Liver (tissue), 9 donors: ENCODE results near the gene TNIP1. TPM values are rescaled to one million over a fixed set of nuclear protein-coding genes. Genes with fewer than 3 reads are reported as not detected.

ENCODE experiments used
- DNase-seq: peaks from one replicate; pipeline ENCODE4 v3.0.0-alpha.2; 2017; ENCODE audit warnings: low spot score
- H3K27ac ChIP-seq, 2 donors: one replicate each; pipeline ENCODE4 v1.7.0; 2013; ENCODE audit warnings: inconsistent platforms in 2 of 2, low read length in 2 of 2, control low read depth in 1 of 2, low read depth in 1 of 2, mild to moderate bottlenecking in 1 of 2
- H3K27me3 ChIP-seq, 4 donors: one replicate each; pipeline versions ENCODE4 v1.6.1 to v1.7.0; 2013; ENCODE audit warnings: low read length in 3 of 4, inconsistent platforms in 1 of 4, mild to moderate bottlenecking in 1 of 4, moderate library complexity in 1 of 4; ENCODE audit not compliant: control insufficient read depth in 4 of 4, insufficient read depth in 4 of 4
- H3K36me3 ChIP-seq, 4 donors: one replicate each; pipeline versions ENCODE4 v1.6.1 to v1.7.0; 2013; ENCODE audit warnings: low read length in 3 of 4, mild to moderate bottlenecking in 3 of 4, low read depth in 1 of 4, moderate library complexity in 1 of 4; ENCODE audit not compliant: control insufficient read depth in 4 of 4, insufficient read depth in 3 of 4
- H3K4me1 ChIP-seq, 4 donors: one replicate each; pipeline versions ENCODE4 v1.6.1 to v1.7.0; 2013; ENCODE audit warnings: low read length in 3 of 4, mild to moderate bottlenecking in 3 of 4, moderate library complexity in 1 of 4; ENCODE audit not compliant: control insufficient read depth in 4 of 4, insufficient read depth in 4 of 4
- H3K4me3 ChIP-seq, 3 donors: one replicate each; pipeline versions ENCODE4 v1.6.1 to v1.7.0; 2013; ENCODE audit warnings: low read length in 3 of 3, control low read depth in 1 of 3, low read depth in 1 of 3, mild to moderate bottlenecking in 1 of 3
- H3K9ac ChIP-seq, 2 donors: one replicate each; pipeline ENCODE4 v1.7.0; 2013; ENCODE audit warnings: low read length in 2 of 2, mild to moderate bottlenecking in 2 of 2, moderate library complexity in 2 of 2, control low read depth in 1 of 2, low read depth in 1 of 2
- H3K9me3 ChIP-seq, 4 donors: one replicate each; pipeline versions ENCODE4 v1.6.1 to v1.7.0; 2013; ENCODE audit warnings: low read length in 3 of 4; ENCODE audit not compliant: control insufficient read depth in 4 of 4
- ATF3 ChIP-seq: IDR thresholded peaks from 2 replicates; pipeline ENCODE4 v1.6.1; 2016; ENCODE audit warnings: antibody characterized with exemption
- CTCF ChIP-seq: fragments of 150-350 bp; IDR thresholded peaks from 2 replicates; pipeline ENCODE4 v1.5.1; 2017; ENCODE audit warnings: improper control_type of control experiment, low read depth, low read length; ENCODE audit not compliant: missing input control
- EGR1 ChIP-seq, 2 donors: IDR thresholded peaks; 2 replicates each; pipeline ENCODE4 v1.6.1; 2016 to 2018; ENCODE audit warnings: antibody characterized with exemption in 2 of 2, low read depth in 2 of 2
- FOXA1 ChIP-seq: IDR thresholded peaks from 2 replicates; pipeline ENCODE4 v1.6.1; 2016; ENCODE audit warnings: antibody characterized with exemption
- FOXA2 ChIP-seq: IDR thresholded peaks from 2 replicates; pipeline ENCODE4 v1.6.1; 2016; ENCODE audit warnings: antibody characterized with exemption
- HNF4A ChIP-seq, 2 donors: conservative IDR thresholded peaks; 2 replicates each; pipeline ENCODE4 v1.6.1; 2016; ENCODE audit warnings: antibody characterized with exemption in 2 of 2, mild to moderate bottlenecking in 2 of 2
- HNF4G ChIP-seq: IDR thresholded peaks from 2 replicates; pipeline ENCODE4 v1.6.1; 2016; ENCODE audit warnings: antibody characterized with exemption
- JUND ChIP-seq, 2 donors: IDR thresholded peaks; 2 replicates each; pipeline ENCODE4 v1.6.1; 2016; ENCODE audit warnings: antibody characterized with exemption in 2 of 2
- NR2F2 ChIP-seq: IDR thresholded peaks from 2 replicates; pipeline ENCODE4 v1.6.1; 2016; ENCODE audit warnings: antibody characterized with exemption
- RAD21 ChIP-seq, 2 donors: IDR thresholded peaks; 2 replicates each; pipeline ENCODE4 v1.6.1; 2016; ENCODE audit warnings: antibody characterized with exemption in 2 of 2, mild to moderate bottlenecking in 2 of 2
- REST ChIP-seq: IDR thresholded peaks from 2 replicates; pipeline ENCODE4 v1.6.1; 2016; ENCODE audit warnings: antibody characterized with exemption, mild to moderate bottlenecking
- RXRA ChIP-seq, 2 donors: IDR thresholded peaks; 2 replicates each; pipeline ENCODE4 v1.6.1; 2017 to 2018; ENCODE audit warnings: antibody characterized with exemption in 2 of 2, mild to moderate bottlenecking in 1 of 2
- SP1 ChIP-seq: IDR thresholded peaks from 2 replicates; pipeline ENCODE4 v1.6.1; 2018; ENCODE audit warnings: antibody characterized with exemption, mild to moderate bottlenecking
- TAF1 ChIP-seq: conservative IDR thresholded peaks from 2 replicates; pipeline ENCODE4 v1.6.1; 2016; ENCODE audit warnings: antibody characterized with exemption, mild to moderate bottlenecking
- YY1 ChIP-seq: IDR thresholded peaks from 2 replicates; pipeline ENCODE4 v1.6.1; 2016; ENCODE audit warnings: antibody characterized with exemption, mild to moderate bottlenecking
- whole genome bisulfite sequencing: extraction: QIAGEN DNeasy Blood & Tissue Kit; methylation state at CpG from one replicate; pipeline ENCODE4 v1.1.7; 2013; 5-methylcytosine and 5-hydroxymethylcytosine counted together
- polyA plus RNA-seq, 2 donors: library from polyadenylated mRNA; stranded (reverse) in 1 of 2; unstranded in 1 of 2; fragments of 200-250 nt in 1 of 2; fragments of >200 nt in 1 of 2; fragmentation: Nextera tagmentation in 1 of 2; extraction: Ambion mirVana in 1 of 2; gene quantifications; one replicate each; pipeline versions ENCODE4 v1.2.1 to v1.2.3, GENCODE V29; 2013 to 2015
- total RNA-seq, 2 donors: library from RNA; depleted of rRNA; stranded (reverse); fragments of >200 nt; gene quantifications; one replicate each; pipeline ENCODE4 v1.2.3, GENCODE V29; 2014
- donor health status: healthy.
- donor health status: healthy.
- donor health status: healthy.
- donor health status: healthy.
- donor health status: healthy.

TNIP1 gene
- total and polyA plus RNA-seq, 4 donors: 33.2 to 101 (median 48.0) TPM

- H3K4me3 ChIP-seq: no peak overlapping the region
Observed at GRCh38 chr5:151071021-151071420, 9.8 kb downstream of the TNIP1 start.

GRCh38 chr5:151070449-151070848 lies 10.4 kb downstream of the TNIP1 start:
- H3K9me3 ChIP-seq: no peaks in the 10 kb centered on the region
- no peak overlapping the region for H3K27ac ChIP-seq
- H3K4me3 ChIP-seq: no peak overlapping the region
- H3K36me3 ChIP-seq: peaks cover 0 to 11% (median 6%) of the 10 kb centered on the region in 4 donors
- H3K27me3 ChIP-seq: no peaks in the 10 kb centered on the region
- WGBS: 73% methylated on average over 2 of the region's 2 CpGs
- peaks cover 9 to 34% (median 17%) of the 10 kb centered on the region in 4 donors for H3K4me1 ChIP-seq
- DNase-seq: no peak
- no peak overlapping the region for H3K9ac ChIP-seq
- TF ChIP-seq ATF3: no peak
- no peak for TF ChIP-seq RXRA (IDR thresholded peaks at IDR 0.05)
- TF ChIP-seq CTCF: no peak
- no peak for TF ChIP-seq RAD21 (IDR thresholded peaks at IDR 0.05)
- TF ChIP-seq HNF4A (conservative IDR thresholded peaks at IDR 0.05): no peak
- no peak for TF ChIP-seq REST
- no peak for TF ChIP-seq YY1
- TF ChIP-seq JUND (IDR thresholded peaks at IDR 0.05): no peak
- no peak for TF ChIP-seq FOXA1
- TF ChIP-seq SP1: no peak

More at GRCh38 chr5:151071021-151071420, 9.8 kb downstream of the TNIP1 start:
- no peaks in the 10 kb centered on the region for H3K9me3 ChIP-seq
- no peak for DNase-seq
- no peak overlapping the region for H3K9ac ChIP-seq
- no peak overlapping the region for H3K27ac ChIP-seq
- peaks cover 0 to 11% (median 6%) of the 10 kb centered on the region in 4 donors for H3K36me3 ChIP-seq
- TF ChIP-seq EGR1 (IDR thresholded peaks at IDR 0.05; ENCODE audit: low read depth in 2 of 2): no peak
- TF ChIP-seq REST: no peak
- TF ChIP-seq HNF4A (conservative IDR thresholded peaks at IDR 0.05): no peak
- TF ChIP-seq CTCF: no peak
- no peak for TF ChIP-seq JUND (IDR thresholded peaks at IDR 0.05)
- no peak for TF ChIP-seq FOXA2
- no peak for TF ChIP-seq RXRA (IDR thresholded peaks at IDR 0.05)
- no peak for TF ChIP-seq HNF4G
- no peak for TF ChIP-seq TAF1
- TF ChIP-seq NR2F2: no peak
- TF ChIP-seq RAD21 (IDR thresholded peaks at IDR 0.05): no peak
- TF ChIP-seq YY1: no peak
- H3K27me3 ChIP-seq: no peaks in the 10 kb centered on the region
- WGBS: 99% methylated on average over 4 of the region's 4 CpGs
- H3K4me1 ChIP-seq: peaks cover 12 to 40% (median 23%) of the 10 kb centered on the region in 4 donors
